Smooth muscle cell (in vitro differentiated cells): Measurements from ENCODE around the gene SLC35A4. TPM values are rescaled to one million over a fixed set of nuclear protein-coding genes. Genes with fewer than 3 reads are reported as not detected.

Source experiments
- DNase-seq: peaks from one replicate; lab custom pipeline; 2025; ENCODE audit not compliant: unreplicated experiment; lab: John Stamatoyannopoulos, UW
- H2AFZ ChIP-seq: fragments of 200-600 bp; sonication (generic); 2 replicates; pipeline ENCODE4 v1.6.0; 2016; ENCODE audit warnings: antibody characterized with exemption, low read depth, mild to moderate bottlenecking
- H3F3A ChIP-seq: fragments of 200-600 bp; sonication (generic); 2 replicates; pipeline ENCODE4 v1.6.0; 2017; ENCODE audit warnings: antibody characterized with exemption, low read depth
- H3K27ac ChIP-seq: fragments of 200-600 bp; sonication (generic); 2 replicates; pipeline ENCODE4 v1.5.1; 2016; ENCODE audit warnings: low read depth, mild to moderate bottlenecking
- H3K27me3 ChIP-seq: fragments of 200-600 bp; sonication (generic); 2 replicates; pipeline ENCODE4 v1.6.1; 2016; ENCODE audit warnings: low read depth, mild to moderate bottlenecking
- H3K36me3 ChIP-seq: fragments of 200-600 bp; sonication (generic); 2 replicates; pipeline ENCODE4 v1.5.1; 2016; ENCODE audit warnings: low read depth
- H3K4me1 ChIP-seq: fragments of 200-600 bp; sonication (generic); 2 replicates; pipeline ENCODE4 v1.5.1; 2016; ENCODE audit warnings: low read depth
- H3K4me2 ChIP-seq: fragments of 200-600 bp; sonication (generic); 2 replicates; pipeline ENCODE4 v1.6.0; 2016; ENCODE audit warnings: mild to moderate bottlenecking
- H3K4me3 ChIP-seq: fragments of 200-600 bp; sonication (generic); 2 replicates; pipeline ENCODE4 v1.5.1; 2016; ENCODE audit warnings: mild to moderate bottlenecking
- H3K79me2 ChIP-seq: fragments of 200-600 bp; sonication (generic); 2 replicates; pipeline ENCODE4 v1.6.0; 2016; ENCODE audit warnings: low read depth, mild to moderate bottlenecking
- H3K9ac ChIP-seq: fragments of 200-600 bp; sonication (generic); 2 replicates; pipeline ENCODE4 v1.6.0; 2016; ENCODE audit warnings: low read depth
- H3K9me3 ChIP-seq: fragments of 200-600 bp; sonication (generic); replicated peaks from 2 replicates; pipeline ENCODE4 v1.5.1; 2016; ENCODE audit warnings: low read depth
- H4K20me1 ChIP-seq: fragments of 200-600 bp; sonication (generic); 2 replicates; pipeline ENCODE4 v1.6.0; 2016; ENCODE audit warnings: low read depth
- WGBS: methylation state at CpG from one replicate; pipeline ENCODE4 v1.1.7; 2016; ENCODE audit warnings: low lambda C conversion rate; 5-methylcytosine and 5-hydroxymethylcytosine counted together
- polyA plus RNA-seq: library from polyadenylated mRNA; unstranded; fragments of >200 nt; fragmentation: Nextera tagmentation; extraction: Ambion mirVana; gene quantifications from 2 replicates; pipeline ENCODE4 v1.2.1, GENCODE V29; 2016
- total RNA-seq: library from RNA; depleted of rRNA; stranded (reverse); fragments of >200 nt; gene quantifications from 2 replicates; pipeline ENCODE4 v1.2.3, GENCODE V29; 2014
- TF ChIP-seq, protein P1 (sequence below): fragments of 200-600 bp; sonication (generic); IDR thresholded peaks from 2 replicates; pipeline ENCODE4 v1.5.1; 2017; ENCODE audit warnings: borderline replicate concordance, mild to moderate bottlenecking, antibody characterized with exemption; ENCODE audit not compliant: insufficient read depth, poor library complexity, severe bottlenecking

The SLC35A4 gene
- total and polyA plus RNA-seq, 2 experiments from 2014 or later: 42.7 to 82.9 TPM

DNA sequence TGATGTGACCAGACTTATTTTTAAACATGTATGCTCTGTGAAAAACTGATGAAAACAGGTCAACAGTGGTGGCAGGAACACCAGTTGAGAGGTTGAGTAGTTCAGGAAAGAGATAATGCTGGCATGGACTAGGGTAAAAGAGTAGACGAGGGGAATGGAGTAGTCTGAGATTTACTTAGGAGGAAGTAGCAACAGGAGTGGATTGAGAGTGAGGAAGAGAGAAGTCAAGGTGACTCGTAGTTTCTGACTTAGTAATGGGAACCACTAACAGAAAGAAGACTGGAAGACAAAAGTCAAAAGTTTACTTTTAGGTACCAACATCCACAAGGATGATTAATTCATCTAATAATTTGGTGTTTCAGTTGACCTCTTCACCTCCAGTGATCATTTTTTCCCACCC lies 11.0 kb upstream of the SLC35A4 start:
- H3K9ac ChIP-seq: no peak overlapping the region
- no peak for DNase-seq
- no peaks in the 10 kb centered on the region for H3K36me3 ChIP-seq
- H3K4me1 ChIP-seq: peaks cover 17% of the 10 kb centered on the region
- no peaks in the 10 kb centered on the region for H3K9me3 ChIP-seq
- H3K4me3 ChIP-seq: no peak overlapping the region
- no peak overlapping the region for H2AFZ ChIP-seq
- peaks cover 15% of the 10 kb centered on the region for H3F3A ChIP-seq
- peaks cover 72% of the 10 kb centered on the region for H4K20me1 ChIP-seq
- TF ChIP-seq, protein P1, sequence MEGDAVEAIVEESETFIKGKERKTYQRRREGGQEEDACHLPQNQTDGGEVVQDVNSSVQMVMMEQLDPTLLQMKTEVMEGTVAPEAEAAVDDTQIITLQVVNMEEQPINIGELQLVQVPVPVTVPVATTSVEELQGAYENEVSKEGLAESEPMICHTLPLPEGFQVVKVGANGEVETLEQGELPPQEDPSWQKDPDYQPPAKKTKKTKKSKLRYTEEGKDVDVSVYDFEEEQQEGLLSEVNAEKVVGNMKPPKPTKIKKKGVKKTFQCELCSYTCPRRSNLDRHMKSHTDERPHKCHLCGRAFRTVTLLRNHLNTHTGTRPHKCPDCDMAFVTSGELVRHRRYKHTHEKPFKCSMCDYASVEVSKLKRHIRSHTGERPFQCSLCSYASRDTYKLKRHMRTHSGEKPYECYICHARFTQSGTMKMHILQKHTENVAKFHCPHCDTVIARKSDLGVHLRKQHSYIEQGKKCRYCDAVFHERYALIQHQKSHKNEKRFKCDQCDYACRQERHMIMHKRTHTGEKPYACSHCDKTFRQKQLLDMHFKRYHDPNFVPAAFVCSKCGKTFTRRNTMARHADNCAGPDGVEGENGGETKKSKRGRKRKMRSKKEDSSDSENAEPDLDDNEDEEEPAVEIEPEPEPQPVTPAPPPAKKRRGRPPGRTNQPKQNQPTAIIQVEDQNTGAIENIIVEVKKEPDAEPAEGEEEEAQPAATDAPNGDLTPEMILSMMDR: no peak
- no peaks in the 10 kb centered on the region for H3K27me3 ChIP-seq
- H3K4me2 ChIP-seq: no peak overlapping the region
- WGBS: 78% methylated on average over 2 of the region's 2 CpGs
- peak overlapping the region; percentile 43 for H3K27ac ChIP-seq
- H3K79me2 ChIP-seq: peaks cover 47% of the 10 kb centered on the region

DNA sequence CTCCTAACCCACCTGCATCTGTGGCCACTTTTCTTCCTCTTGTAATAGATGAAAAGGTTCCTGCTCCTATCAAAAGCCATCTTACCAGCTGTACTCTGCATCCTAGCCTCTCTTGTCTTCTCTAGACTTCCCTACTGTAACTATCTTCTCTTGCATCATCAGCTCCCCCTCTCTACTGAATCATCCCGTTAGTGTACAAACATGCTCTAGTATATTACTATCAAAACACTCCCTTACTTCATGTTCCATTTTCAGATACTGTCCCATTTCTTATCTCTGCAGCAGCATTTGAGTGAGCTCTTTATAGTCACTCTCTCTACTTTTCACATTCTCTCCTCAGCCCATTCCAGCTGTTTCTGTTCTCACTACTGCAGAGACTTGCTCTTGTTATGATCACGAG lies 10.2 kb upstream of the SLC35A4 start:
- H3K4me2 ChIP-seq: peak overlapping the region; percentile 100
- peaks cover 15% of the 10 kb centered on the region for H3F3A ChIP-seq
- peak overlapping the region; percentile 43 for H3K27ac ChIP-seq
- DNase-seq: no peak
- peaks cover 17% of the 10 kb centered on the region for H3K4me1 ChIP-seq
- no peak overlapping the region for H3K9ac ChIP-seq
- no peak overlapping the region for H3K4me3 ChIP-seq
- H3K27me3 ChIP-seq: no peaks in the 10 kb centered on the region
- no peaks in the 10 kb centered on the region for H3K9me3 ChIP-seq
- no peak overlapping the region for H2AFZ ChIP-seq
- H3K79me2 ChIP-seq: peaks cover 47% of the 10 kb centered on the region
- H4K20me1 ChIP-seq: peaks cover 64% of the 10 kb centered on the region
- no peaks in the 10 kb centered on the region for H3K36me3 ChIP-seq
- 52% methylated on average over 2 of the region's 2 CpGs for WGBS
- TF ChIP-seq, protein P1: no peak

DNA sequence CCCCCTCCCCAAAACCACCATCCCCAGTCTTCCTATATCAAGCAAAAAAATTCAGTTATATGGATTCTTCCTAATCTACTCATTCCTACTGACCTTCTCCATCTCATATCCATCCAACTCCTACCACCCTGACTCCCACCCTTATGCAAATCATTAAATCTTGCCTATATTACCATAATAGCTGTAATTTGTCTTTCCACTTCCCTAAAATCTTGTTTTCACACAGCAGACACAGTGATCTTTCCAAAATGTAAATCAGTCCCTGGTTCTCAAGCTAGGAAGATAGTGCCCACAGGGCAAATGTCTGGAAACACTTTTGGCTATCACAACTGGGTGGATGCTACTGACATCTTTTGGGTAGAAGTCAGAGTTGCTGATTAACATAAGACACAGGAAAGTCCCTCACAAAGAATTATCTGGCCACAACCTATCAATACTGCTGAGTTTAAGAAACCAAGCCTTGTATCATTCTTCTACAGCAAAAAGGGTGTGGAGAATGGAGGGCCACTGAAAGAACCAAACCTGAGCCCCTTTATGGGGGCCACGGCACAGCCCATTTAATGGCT lies 8.8 kb upstream of the SLC35A4 start:
- Histone ChIP-seq H3K4me2 (peak overlapping the region; percentile 100), H3K79me2 (peaks cover 47% of the 10 kb centered on the region), H3K9ac (peak overlapping the region; percentile 98), H3K9me3 (no peaks in the 10 kb centered on the region), H3K4me3 (peak overlapping the region; percentile 79), H4K20me1 (peaks cover 51% of the 10 kb centered on the region), H2AFZ (no peak overlapping the region), H3F3A (peaks cover 7% of the 10 kb centered on the region), H3K4me1 (peaks cover 17% of the 10 kb centered on the region), H3K27me3 (no peaks in the 10 kb centered on the region), H3K27ac (peak overlapping the region; percentile 86), H3K36me3 (no peaks in the 10 kb centered on the region)
- no peak for DNase-seq
- WGBS: 84% methylated on average over 1 of the region's 1 CpG
- TF ChIP-seq, protein P1: no peak

DNA sequence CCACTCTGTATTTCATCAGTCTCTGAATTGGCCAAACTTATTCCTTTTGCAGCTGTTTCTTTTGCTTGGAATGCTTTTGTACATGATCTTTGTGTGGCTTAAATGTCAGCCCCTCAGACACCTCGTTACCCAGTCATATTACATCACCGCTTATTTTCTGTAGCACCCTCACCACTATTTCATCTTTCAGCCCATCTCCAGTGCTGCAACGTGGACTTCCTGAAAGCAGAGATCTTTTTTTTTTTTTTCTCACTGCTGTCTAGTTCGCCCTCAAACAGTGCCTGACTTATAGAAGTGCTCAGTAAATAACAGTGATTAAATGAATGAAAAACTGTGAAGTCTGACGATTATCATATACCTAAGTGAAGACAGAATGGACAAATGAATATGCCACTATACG lies 8.2 kb upstream of the SLC35A4 start:
- WGBS: 6% methylated on average over 6 of the region's 6 CpGs
- no peak for DNase-seq
- Histone ChIP-seq H3K9ac (peak overlapping the region; percentile 98), H3K27me3 (no peaks in the 10 kb centered on the region), H3F3A (peaks cover 3% of the 10 kb centered on the region), H3K4me1 (peaks cover 17% of the 10 kb centered on the region), H3K4me3 (peak overlapping the region; percentile 79), H3K27ac (peak overlapping the region; percentile 86), H3K4me2 (peak overlapping the region; percentile 100), H3K36me3 (no peaks in the 10 kb centered on the region), H3K9me3 (no peaks in the 10 kb centered on the region), H3K79me2 (peaks cover 47% of the 10 kb centered on the region), H2AFZ (no peak overlapping the region), H4K20me1 (peaks cover 45% of the 10 kb centered on the region)
- TF ChIP-seq, protein P1: no peak
